Fibroblast of skin of abdomen (primary cell): ENCODE results near the gene LOXL1.

Experiments used
- DNase-seq: peaks from one replicate; pipeline ENCODE4 v3.0.0-alpha.2; 2013

LOXL1 gene

GRCh38 chr15:73940061-73940981 is 14.1 kb downstream of the LOXL1 start:
- DNase-seq: peak; percentile 53

- peak; percentile 99 for DNase-seq
Observed at GRCh38 chr15:73941044-73941443, 14.8 kb downstream of the LOXL1 start.

- no peak for DNase-seq
Observed at GRCh38 chr15:73941449-73941848, 15.2 kb downstream of the LOXL1 start.

- DNase-seq: no peak
Observed at GRCh38 chr15:73941871-73942635, 15.8 kb downstream of the LOXL1 start.

DNA sequence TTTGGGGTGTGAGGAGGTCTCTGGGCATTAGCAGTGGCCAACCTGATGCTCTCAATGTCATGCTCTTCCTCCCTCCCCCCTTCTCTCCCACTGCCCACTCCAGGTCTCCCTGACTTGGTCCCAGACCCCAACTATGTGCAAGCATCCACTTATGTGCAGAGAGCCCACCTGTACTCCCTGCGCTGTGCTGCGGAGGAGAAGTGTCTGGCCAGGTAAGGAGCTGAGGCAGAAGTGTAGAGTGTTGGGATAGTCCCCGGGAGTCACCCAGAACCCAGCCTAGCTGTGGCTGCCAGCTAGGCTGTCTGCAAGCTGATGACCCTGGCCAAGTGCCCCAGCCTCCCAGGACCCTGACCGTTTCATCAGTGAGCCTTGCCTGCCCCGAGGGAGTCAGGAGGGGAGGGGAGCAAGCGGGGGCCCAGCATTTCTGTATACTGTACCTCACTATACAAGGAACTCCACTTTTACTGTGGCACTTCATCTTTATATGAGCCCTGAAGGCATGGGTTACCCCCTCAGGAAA is 16.5 kb downstream of the LOXL1 start:
- no peak for DNase-seq

- peak; percentile 60 for DNase-seq
Observed at GRCh38 chr15:73944161-73945129, 18.2 kb downstream of the LOXL1 start.

DNA sequence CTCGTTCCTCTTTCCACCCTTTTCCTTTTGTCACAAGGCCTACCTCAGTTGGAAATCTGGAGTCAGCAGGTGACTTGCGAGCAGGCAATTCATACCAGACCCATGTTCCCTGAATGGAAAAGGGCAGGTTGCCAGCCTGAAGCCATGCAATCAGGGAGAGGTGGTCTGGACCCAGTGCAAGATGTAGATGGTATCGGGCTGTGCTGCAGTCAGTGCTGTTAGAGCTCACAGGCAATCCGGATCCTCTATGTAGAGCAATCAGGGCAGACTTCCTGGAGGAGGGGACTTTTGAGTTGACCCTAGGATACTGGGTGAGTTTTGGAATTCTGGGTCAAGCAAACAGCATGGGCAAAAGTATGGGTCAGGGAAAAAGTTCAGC is 18.9 kb downstream of the LOXL1 start:
- no peak for DNase-seq

GRCh38 chr15:73946046-73946721 is 19.9 kb downstream of the LOXL1 start:
- DNase-seq: no peak

- DNase-seq: no peak
Observed at GRCh38 chr15:73946795-73947370, 20.6 kb downstream of the LOXL1 start.

GRCh38 chr15:73947651-73948050 is 21.4 kb downstream of the LOXL1 start:
- DNase-seq: no peak

DNA sequence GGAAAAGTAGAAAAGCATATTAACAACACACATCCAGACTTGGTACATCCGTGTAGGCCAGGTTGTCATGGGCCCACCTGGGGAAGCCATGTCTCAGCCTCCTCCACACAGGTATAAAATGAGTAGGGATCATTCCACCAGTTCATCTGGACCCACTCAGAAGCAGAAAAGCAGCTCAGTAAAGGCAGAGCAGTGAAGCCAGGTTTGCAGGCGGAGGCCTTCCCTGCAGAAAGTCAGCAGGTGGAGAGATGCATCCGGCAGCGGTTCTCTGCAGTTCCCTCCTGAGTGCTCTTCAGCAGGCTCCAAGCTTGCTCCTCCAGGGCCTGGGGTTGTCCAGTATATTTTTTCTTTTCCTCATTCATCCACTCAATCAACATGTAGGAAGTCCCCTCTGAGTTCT is 22.1 kb downstream of the LOXL1 start:
- no peak for DNase-seq

DNA sequence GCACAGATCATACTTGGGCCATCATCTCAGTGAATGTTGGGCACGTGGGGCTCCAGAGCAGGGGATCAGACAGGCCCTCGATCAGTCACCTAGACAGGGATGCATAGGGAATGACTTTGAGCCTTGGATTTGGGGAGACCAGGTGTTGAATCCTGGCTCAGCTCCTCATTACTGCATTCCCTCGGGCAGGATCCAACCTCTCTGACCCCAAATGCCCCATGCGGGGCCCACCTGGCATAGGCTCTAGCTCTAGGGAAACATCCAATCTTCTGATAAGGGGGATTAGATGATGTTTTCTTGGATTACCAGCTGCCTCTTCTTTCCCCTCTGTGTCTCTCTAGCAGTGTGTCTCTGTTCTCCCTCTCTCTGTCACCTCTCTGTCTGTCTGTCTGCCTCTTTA is 22.7 kb downstream of the LOXL1 start:
- DNase-seq: no peak

- DNase-seq: no peak
Observed at GRCh38 chr15:73949496-73949895, 23.2 kb downstream of the LOXL1 start.

DNA sequence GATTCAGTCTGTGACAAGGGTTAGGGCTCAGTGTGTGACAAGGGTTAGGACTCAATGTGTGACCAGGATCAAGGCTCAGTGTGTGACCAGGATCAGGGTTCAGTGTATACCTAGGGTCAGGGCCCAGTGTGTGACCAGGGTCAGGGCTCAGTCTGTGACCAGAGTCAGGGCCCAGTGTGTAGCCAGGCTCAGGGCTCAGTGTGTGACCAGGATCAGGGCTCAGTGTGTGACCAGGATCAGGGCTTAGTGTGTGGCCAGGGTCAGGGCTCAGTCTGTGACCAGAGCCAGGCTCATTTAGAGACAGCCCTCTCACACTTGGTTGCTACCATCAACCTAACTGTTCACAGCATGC is 24.2 kb downstream of the LOXL1 start:
- no peak for DNase-seq

- DNase-seq: peak; percentile 94
Observed at GRCh38 chr15:73950831-73951561, 24.7 kb downstream of the LOXL1 start.

DNA sequence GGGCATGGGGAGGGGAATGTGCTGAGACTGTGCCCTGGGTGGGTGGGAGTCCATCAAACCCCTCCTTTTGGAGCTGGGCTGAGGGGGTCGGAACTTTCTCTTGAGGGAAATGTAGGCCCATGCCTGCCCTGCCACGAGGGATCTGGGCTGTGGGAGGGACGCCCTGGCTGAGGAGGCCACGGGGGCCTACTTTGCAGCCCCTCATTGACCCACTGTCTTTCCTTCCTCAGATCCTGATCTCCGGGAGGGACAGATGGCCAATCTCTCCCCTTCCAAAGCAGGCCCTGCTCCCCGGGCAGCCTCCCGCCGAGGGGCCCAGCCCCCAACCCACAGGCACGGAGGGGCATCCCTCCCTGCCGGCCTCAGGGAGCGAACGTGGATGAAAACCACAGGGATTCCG is 25.3 kb downstream of the LOXL1 start:
- no peak for DNase-seq

GRCh38 chr15:73952171-73952912 is 26.1 kb downstream of the LOXL1 start:
- DNase-seq: no peak

GRCh38 chr15:73952913-73953750 is 26.9 kb downstream of the LOXL1 start:
- DNase-seq: no peak
